ENCODE measurements around the gene JAG1.

Gene JAG1

DNA sequence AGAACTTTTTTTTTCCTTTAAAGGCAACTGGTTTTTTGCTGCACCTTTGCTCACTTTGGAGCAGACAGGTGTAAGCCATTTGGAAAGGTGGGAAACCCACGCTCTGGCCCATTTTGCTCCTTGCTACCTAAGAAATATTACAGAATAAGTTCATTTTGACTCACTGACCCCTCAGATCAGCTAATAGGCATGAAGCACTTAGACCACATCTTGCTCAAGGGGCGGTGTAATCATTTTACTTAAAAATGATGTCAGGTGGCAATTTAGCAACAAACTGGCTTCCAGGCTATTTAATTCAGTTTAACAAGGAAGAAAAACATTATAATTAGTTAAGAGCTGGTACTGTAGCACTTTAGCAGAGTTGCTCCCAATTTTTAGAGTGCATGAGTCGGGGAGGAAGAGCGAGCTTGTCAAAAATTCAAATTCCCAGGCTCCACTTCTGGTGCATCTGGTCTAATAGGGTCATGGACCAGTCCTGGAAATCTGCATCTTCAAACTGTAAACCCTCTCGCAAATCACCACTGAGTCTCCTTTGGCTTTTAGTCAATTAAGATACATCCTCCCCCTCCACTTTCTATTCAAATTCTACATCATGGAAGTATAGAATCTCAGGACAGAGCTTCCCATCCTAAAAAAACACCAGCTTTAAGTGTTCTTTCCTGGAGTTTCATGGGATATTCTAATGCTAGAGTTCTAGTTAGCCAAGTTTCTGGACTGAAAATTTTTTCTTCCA lies 38.2 kb downstream of the JAG1 start:
- H3K4me3 ChIP-seq (ENCODE audit: low read depth, low read length) = no peak overlapping the region
- TF ChIP-seq, protein P1, sequence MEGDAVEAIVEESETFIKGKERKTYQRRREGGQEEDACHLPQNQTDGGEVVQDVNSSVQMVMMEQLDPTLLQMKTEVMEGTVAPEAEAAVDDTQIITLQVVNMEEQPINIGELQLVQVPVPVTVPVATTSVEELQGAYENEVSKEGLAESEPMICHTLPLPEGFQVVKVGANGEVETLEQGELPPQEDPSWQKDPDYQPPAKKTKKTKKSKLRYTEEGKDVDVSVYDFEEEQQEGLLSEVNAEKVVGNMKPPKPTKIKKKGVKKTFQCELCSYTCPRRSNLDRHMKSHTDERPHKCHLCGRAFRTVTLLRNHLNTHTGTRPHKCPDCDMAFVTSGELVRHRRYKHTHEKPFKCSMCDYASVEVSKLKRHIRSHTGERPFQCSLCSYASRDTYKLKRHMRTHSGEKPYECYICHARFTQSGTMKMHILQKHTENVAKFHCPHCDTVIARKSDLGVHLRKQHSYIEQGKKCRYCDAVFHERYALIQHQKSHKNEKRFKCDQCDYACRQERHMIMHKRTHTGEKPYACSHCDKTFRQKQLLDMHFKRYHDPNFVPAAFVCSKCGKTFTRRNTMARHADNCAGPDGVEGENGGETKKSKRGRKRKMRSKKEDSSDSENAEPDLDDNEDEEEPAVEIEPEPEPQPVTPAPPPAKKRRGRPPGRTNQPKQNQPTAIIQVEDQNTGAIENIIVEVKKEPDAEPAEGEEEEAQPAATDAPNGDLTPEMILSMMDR (IDR thresholded peaks at IDR 0.05; ENCODE audit: insufficient read depth, low read depth, low read length, missing control alignments) = no peak
- no peak for DNase-seq (ENCODE audit: low read depth)

DNA sequence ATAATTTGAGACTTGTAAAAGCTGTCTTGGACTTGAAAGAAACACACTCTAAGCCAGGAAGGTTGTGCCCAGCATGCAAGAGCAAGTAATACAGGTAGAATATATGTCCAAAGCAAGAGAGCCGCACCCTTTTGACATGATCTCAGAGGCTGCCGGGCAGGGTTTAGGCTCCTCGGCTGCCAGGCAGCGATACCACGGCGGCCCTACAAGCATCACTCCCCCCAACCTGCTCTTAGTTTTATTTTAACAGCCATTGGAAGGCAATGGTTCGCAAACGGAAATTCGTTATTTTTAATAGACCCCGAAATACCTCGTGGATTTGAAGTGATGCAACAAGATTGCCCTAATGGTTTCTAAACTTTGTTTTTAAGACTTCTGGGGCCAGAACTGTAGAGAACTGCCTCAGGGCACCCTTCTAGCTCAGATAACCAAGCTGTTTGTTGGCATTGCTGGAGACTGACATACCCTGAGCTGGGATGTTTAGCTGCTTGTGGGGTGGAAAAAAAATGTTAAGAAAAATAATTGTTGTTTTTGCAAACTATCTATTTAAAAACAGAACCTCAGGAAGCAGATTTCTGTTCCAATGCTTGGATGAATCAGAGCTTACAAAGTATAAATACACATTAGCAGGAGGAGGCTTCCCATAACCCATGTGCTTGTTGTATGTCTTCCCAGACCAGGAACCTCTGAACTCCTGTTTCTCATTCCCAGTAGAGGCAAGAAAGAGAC lies 39.0 kb downstream of the JAG1 start:
- DNase-seq (ENCODE audit: low read depth) = no peak
- TF ChIP-seq, protein P1 (IDR thresholded peaks at IDR 0.05; ENCODE audit: insufficient read depth, low read depth, low read length, missing control alignments) = no peak
- H3K4me3 ChIP-seq (ENCODE audit: low read depth, low read length) = no peak overlapping the region

DNA sequence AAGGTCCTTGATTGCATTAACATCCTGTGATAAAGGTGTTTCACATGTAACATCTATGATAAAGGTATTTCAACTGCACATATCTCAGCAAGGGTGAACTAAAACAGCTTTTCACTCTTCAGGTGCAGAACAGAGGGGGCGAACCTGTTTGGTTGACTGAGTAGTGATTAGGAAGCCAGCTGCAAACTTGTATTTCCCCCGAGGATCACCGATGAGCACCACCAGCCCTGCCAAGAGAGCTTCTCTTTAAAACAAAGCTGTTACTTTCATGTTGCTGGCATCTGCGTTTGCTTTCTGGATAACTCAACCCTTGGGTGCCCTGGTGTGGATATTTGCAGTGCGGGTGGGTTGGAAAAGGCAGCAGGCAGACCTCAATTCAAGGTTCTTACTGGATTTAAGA lies 39.6 kb downstream of the JAG1 start:
- DNase-seq (ENCODE audit: low read depth) = no peak
- TF ChIP-seq, protein P1 (IDR thresholded peaks at IDR 0.05; ENCODE audit: insufficient read depth, low read depth, low read length, missing control alignments) = no peak
- H3K4me3 ChIP-seq (ENCODE audit: low read depth, low read length) = no peak overlapping the region

DNA sequence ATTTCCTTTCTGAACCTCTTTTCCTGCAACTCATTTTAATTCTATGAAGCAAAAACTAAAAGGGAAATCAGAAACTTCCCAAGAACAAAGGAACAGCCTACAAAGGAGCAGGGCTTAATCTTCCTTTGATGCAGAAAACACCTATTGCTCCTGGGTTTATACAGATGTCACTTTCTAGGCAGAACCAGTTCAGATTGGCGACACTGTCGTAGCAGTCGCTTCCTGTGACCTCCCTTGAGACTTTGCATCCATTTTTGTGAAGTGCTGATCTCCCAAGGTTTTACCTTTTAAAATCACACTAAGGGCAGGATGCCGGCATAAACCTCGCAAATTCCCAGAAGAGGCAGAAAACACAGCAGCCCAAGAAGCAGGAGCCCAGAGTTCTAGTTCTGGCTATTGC lies 40.1 kb downstream of the JAG1 start:
- no peak for DNase-seq (ENCODE audit: low read depth)

DNA sequence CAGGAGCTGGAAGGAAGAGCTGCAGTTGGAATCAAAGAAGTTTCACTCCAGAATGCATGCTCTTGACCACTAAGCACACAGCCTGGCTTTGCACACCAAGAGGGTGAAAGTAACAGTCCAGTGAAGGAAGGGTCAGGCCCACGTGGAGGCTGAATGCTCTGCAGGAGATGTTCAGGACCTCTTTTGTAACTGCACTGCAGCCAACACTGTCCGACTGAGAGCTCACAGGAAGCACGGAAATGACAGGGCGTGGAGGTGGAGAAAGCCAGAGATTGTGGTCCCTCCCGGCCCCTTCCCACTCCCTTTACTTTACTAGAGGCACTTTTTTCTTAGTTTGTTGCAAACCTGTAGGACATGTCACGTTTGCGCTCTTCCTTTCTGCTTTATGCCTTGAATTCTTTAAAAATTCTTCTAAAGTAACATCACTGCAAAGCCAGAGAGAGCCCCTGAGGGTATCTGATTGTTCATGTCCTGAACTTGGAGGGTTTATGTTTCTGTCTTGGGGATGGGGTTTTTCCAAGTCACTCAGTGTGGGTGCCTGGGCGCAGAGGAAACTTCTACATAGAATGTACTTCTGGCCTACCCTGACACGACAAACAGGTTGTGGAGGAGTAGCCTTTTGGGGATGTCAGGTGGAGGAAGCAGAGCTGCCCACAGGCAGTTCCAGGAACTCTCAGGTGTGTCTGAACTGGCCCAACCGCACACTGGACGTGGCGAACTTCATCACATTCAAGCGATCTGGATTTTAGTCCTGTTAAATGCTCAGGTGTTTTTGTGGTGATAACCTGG lies 40.9 kb downstream of the JAG1 start:
- no peak overlapping the region for H3K4me3 ChIP-seq (ENCODE audit: low read depth, low read length)
- no peak for DNase-seq (ENCODE audit: low read depth)
- TF ChIP-seq, protein P1 (IDR thresholded peaks at IDR 0.05; ENCODE audit: insufficient read depth, low read depth, low read length, missing control alignments) = no peak

More for the DNA sequence above, 40.1 kb downstream of the JAG1 start:
- no peak overlapping the region for H3K4me3 ChIP-seq (ENCODE audit: low read depth, low read length)
- TF ChIP-seq, protein P1 (IDR thresholded peaks at IDR 0.05; ENCODE audit: insufficient read depth, low read depth, low read length, missing control alignments) = no peak

DNA sequence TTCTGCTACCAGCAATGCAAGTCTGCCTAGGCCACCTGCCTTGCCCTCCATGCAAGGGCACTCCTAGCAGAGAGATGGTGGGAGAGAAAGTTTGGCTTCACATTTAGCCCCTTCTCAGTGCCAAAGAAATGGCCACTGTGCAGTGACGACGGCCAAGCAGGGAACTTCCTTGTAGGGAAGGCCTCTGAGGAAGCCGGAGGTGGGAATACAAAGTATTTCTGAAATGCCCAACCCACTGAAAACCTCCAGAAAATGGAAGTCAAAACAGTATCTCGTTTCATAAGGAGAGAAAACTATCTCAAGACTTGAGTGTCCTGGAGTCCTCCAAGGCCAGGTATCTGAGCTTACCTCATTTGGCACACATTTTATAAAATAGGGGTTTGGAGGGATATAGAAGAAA lies 42.7 kb downstream of the JAG1 start:
- no peak for DNase-seq (ENCODE audit: low read depth)
- TF ChIP-seq, protein P1 (IDR thresholded peaks at IDR 0.05; ENCODE audit: insufficient read depth, low read depth, low read length, missing control alignments) = no peak
- H3K4me3 ChIP-seq (ENCODE audit: low read depth, low read length) = no peak overlapping the region
